H1 (cell line): ENCODE results near the gene DNAAF8. TPM values are rescaled to one million over a fixed set of nuclear protein-coding genes. Genes with fewer than 3 reads are reported as not detected.

Experiments used
- GTF2F1 ChIP-seq: IDR thresholded peaks from 2 replicates; pipeline ENCODE4 v1.6.1; 2012; ENCODE audit warnings: low read depth, low read length, improper control_type of control experiment, borderline replicate concordance
- HDAC6 ChIP-seq: IDR thresholded peaks from one replicate; pipeline ENCODE4 v1.7.1; 2012; ENCODE audit warnings: low read depth, mild to moderate bottlenecking, inconsistent platforms, low read length, moderate library complexity
- KDM5A ChIP-seq: fragments of 200-600 bp; IDR thresholded peaks from 2 replicates; pipeline ENCODE4 v1.7.1; 2012; ENCODE audit warnings: mild to moderate bottlenecking, low read length, inconsistent platforms, mixed read lengths
- MAFK ChIP-seq: IDR thresholded peaks from 2 replicates; pipeline ENCODE4 v1.6.1; 2012; ENCODE audit warnings: low read depth, mild to moderate bottlenecking, improper control_type of control experiment, low read length
- NANOG ChIP-seq: IDR thresholded peaks from 2 replicates; pipeline ENCODE4 v1.6.1; 2011; ENCODE audit warnings: low read length, low read depth, mild to moderate bottlenecking, inconsistent platforms; ENCODE audit not compliant: insufficient read depth, poor library complexity, severe bottlenecking
- RBBP5 ChIP-seq: IDR thresholded peaks from 2 replicates; pipeline ENCODE4 v1.7.1; 2012; ENCODE audit warnings: low read depth, mild to moderate bottlenecking, inconsistent platforms, low read length, moderate library complexity, borderline replicate concordance
- RFX5 ChIP-seq: IDR thresholded peaks from 2 replicates; pipeline ENCODE4 v1.6.1; 2011; ENCODE audit warnings: low read depth, low read length, improper control_type of control experiment, borderline replicate concordance
- TBP ChIP-seq: IDR thresholded peaks from 2 replicates; pipeline ENCODE4 v1.6.1; 2011; ENCODE audit warnings: low read depth, low read length, improper control_type of control experiment
- polyA plus RNA-seq, 7 experiments: library from polyadenylated mRNA; depleted of rRNA in 3 of 7; stranded (reverse) in 5 of 7; unstranded in 2 of 7; fragments of >200 nt in 5 of 7; fragments of 200-250 nt in 2 of 7; gene quantifications; 1 replicate in 5 of 7; 2 replicates in 1 of 7; 4 replicates in 1 of 7; pipeline versions ENCODE4 v1.2.1 to v1.2.3, GENCODE V29; 2011 to 2013; ENCODE audit warnings: missing spikeins in 2 of 7, mixed read lengths in 2 of 7
- total RNA-seq: library from RNA; stranded (reverse); fragmentation: NEBNext Ultra II Directional; extraction: Animal tissue kit (Norgen Biotek cat#: 25700); gene quantifications from 2 replicates; pipeline ENCODE4 v1.2.1, GENCODE V29; 2021

The DNAAF8 gene
- total and polyA plus RNA-seq, 2 of the 8 experiments (the other 6 are each of a cell fraction or from before 2014, with no cell fraction given) = 0.39 TPM; not detected in 1

DNA sequence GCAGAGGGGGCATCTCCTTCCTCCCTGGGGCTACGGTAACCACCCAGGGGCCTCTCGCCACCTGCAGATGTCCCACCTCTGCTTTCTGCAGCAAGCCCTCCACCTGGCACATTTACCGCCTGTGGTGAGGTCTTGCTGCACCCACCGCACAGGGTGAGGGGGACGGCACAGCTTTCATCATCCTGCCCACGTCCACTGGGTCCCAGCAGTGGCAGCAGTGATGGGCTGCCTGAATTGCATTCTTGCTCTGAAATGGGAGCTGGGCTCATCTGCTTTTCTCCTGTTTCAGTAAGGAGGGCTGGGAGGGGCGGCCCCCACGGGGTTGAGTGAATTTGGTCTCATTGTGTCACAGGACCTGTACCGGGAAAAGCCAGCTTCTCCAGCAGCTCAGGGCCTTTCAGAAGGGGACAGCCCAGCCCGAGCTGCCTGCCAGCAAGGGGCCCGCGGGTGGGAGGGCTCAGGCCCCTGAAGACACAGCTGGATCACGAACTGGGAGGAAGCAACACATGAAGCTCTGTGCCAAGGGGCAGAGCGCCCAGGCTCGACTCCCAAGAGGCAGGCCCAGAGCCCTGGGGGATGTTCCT lies 12.7 kb downstream of the DNAAF8 start (continued):
- TF ChIP-seq TBP = no peak
- TF ChIP-seq RBBP5 = no peak
- TF ChIP-seq NANOG = no peak
- TF ChIP-seq MAFK = no peak
- no peak for TF ChIP-seq HDAC6
- no peak for TF ChIP-seq KDM5A
- TF ChIP-seq RFX5 = no peak
- no peak for TF ChIP-seq GTF2F1
- TF ChIP-seq, all 59 proteins: peak for 0
